ENCODE measurements around the gene PRELID1.
A peak's percentile ranks its signal among the peaks of the same experiment; 100 is the strongest.
"Not testable (repeated sequence)": the region's sequence is repeated elsewhere in the genome, so short reads cannot be mapped to it uniquely, and the experiment has no call there.

Gene PRELID1

GRCh38 chr5:177335701-177336065 lies 32.1 kb downstream of the PRELID1 start:
- Histone ChIP-seq H3K4me1 (ENCODE audit: control insufficient read depth in 1 of 2, insufficient read depth in 1 of 2, low read depth in 1 of 2, low read length in 1 of 2) (peaks cover 49 to 59% of the 10 kb centered on the region in 2 experiments), H3K27me3 (no peaks in the 10 kb centered on the region), H3K4me3 (ENCODE audit: low read depth in 1 of 2, low read length in 1 of 2) (no peak overlapping the region), H3K9me3 (no peaks in the 10 kb centered on the region), H3K36me3 (peaks cover 72% of the 10 kb centered on the region), H3K27ac (no peak overlapping the region)
- TF ChIP-seq CTCF (IDR thresholded peaks at IDR 0.05), result no peak

DNA sequence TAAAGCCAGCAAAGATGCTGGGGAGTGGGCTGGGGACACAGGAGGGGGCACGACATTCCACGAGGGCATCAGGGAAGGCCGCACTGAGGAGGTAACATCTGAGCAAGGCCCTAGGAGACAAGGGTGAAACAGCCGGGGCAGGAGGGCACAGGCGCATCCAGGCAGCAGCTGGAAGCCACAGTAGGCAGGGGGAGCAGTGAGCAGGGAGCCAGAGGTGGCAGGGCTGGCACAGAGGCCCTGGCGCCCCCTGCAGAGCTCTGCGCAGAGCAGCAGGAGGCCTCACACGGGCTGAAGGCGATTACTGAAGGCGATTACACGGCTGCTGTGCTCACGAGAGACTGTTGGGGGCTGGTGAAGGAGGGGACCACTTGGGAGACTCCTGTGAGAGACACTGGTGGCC lies 32.5 kb downstream of the PRELID1 start:
- no peaks in the 10 kb centered on the region for H3K9me3 ChIP-seq
- H3K4me3 ChIP-seq (ENCODE audit: low read depth in 1 of 2, low read length in 1 of 2), result no peak overlapping the region
- H3K27ac ChIP-seq, result peak overlapping the region; percentile 93
- H3K27me3 ChIP-seq, result no peaks in the 10 kb centered on the region
- peaks cover 49 to 61% of the 10 kb centered on the region in 2 experiments for H3K4me1 ChIP-seq (ENCODE audit: control insufficient read depth in 1 of 2, insufficient read depth in 1 of 2, low read depth in 1 of 2, low read length in 1 of 2)
- peaks cover 68% of the 10 kb centered on the region for H3K36me3 ChIP-seq
- TF ChIP-seq CTCF (IDR thresholded peaks at IDR 0.05), result no peak

DNA sequence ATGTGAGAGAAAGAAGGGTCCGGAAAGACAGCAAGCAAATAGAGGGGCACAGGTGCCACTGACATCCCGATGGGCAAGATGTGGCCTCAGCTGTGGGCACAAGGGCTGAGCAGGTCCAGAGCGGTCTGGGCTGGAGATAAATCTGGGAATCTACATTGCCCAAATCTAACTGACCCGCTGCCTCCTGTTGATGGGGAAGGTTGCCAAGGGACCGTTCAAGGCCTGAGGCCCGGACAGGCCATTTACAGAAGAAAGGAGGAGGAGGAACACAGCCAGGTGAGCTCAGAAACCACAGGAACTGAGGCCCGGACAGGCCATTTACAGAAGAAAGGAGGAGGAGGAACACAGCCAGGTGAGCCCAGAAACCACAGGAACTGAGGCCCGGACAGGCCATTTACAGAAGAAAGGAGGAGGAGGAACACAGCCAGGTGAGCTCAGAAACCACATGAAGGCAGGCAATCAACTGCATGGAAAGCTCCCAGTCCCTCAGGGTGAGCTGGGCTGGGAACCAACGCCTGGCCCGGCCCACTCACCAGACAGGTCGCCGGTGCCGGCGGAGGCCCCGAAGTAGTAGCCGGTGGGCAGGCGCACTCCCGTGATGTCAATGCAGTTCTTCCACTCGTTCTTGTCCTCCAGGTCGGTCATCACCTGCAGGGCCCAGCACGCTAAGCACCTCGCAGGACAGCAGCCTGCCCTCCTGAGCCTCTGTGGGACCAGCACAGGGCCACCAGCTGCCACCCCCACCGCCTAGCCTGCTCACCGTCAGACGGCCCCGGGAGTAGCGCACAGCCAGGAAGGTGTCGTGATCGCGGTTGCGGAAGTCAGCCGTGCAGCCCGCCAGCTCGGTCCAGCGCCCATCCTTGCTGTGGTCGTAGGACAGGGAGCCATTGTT lies 33.2 kb downstream of the PRELID1 start:
- H3K9me3 ChIP-seq, result no peaks in the 10 kb centered on the region
- no peaks in the 10 kb centered on the region for H3K27me3 ChIP-seq
- H3K27ac ChIP-seq, result peak overlapping the region; percentile 93
- H3K4me1 ChIP-seq (ENCODE audit: control insufficient read depth in 1 of 2, insufficient read depth in 1 of 2, low read depth in 1 of 2, low read length in 1 of 2), result peaks cover 46 to 55% of the 10 kb centered on the region in 2 experiments
- H3K4me3 ChIP-seq (ENCODE audit: low read depth in 1 of 2, low read length in 1 of 2), result no peak overlapping the region
- TF ChIP-seq CTCF (IDR thresholded peaks at IDR 0.05), result no peak
- H3K36me3 ChIP-seq, result peaks cover 60% of the 10 kb centered on the region

- Histone ChIP-seq H3K27ac (peak overlapping the region; percentile 93), H3K9me3 (no peaks in the 10 kb centered on the region), H3K4me3 (ENCODE audit: low read depth in 1 of 2, low read length in 1 of 2) (peak overlapping the region; percentile 44 to 48), H3K36me3 (peaks cover 47% of the 10 kb centered on the region), H3K4me1 (ENCODE audit: control insufficient read depth in 1 of 2, insufficient read depth in 1 of 2, low read depth in 1 of 2, low read length in 1 of 2) (peaks cover 45 to 49% of the 10 kb centered on the region in 2 experiments), H3K27me3 (no peaks in the 10 kb centered on the region)
- no peak for TF ChIP-seq CTCF (IDR thresholded peaks at IDR 0.05)
Observed at GRCh38 chr5:177338251-177339106, 34.9 kb downstream of the PRELID1 start.

- Histone ChIP-seq H3K36me3 (peaks cover 43% of the 10 kb centered on the region), H3K4me1 (ENCODE audit: control insufficient read depth in 1 of 2, insufficient read depth in 1 of 2, low read depth in 1 of 2, low read length in 1 of 2) (peaks cover 45 to 49% of the 10 kb centered on the region in 2 experiments), H3K9me3 (no peaks in the 10 kb centered on the region), H3K4me3 (ENCODE audit: low read depth in 1 of 2, low read length in 1 of 2) (peak overlapping the region; percentile 44 to 48), H3K27ac (peak overlapping the region; percentile 93), H3K27me3 (no peaks in the 10 kb centered on the region)
- peak; percentile 24 for TF ChIP-seq CTCF (IDR thresholded peaks at IDR 0.05)
Observed at GRCh38 chr5:177339107-177339638, 35.6 kb downstream of the PRELID1 start.

- Histone ChIP-seq H3K36me3 (peaks cover 14% of the 10 kb centered on the region), H3K4me1 (ENCODE audit: control insufficient read depth in 1 of 2, insufficient read depth in 1 of 2, low read depth in 1 of 2, low read length in 1 of 2) (peaks cover 26 to 28% of the 10 kb centered on the region in 2 experiments)
- not testable (repeated sequence) for H3K4me3 ChIP-seq (ENCODE audit: low read depth in 1 of 2, low read length in 1 of 2); H3K27ac ChIP-seq; H3K9me3 ChIP-seq; H3K27me3 ChIP-seq
Observed at GRCh38 chr5:177343000-177343399, 39.4 kb downstream of the PRELID1 start.

Data from neutrophil (primary cell).